HG02642 (cell line): Measurements from ENCODE around the gene MYL12A.

Experiments used
- ATAC-seq: cut with Tn5 transposase; IDR thresholded peaks from one replicate; pipeline ENCODE4 v1.9.1; 2021; ENCODE audit warnings: mild to moderate bottlenecking; ENCODE audit not compliant: unreplicated experiment, poor library complexity

The MYL12A gene

GRCh38 chr18:3279201-3280185, 31.9 kb downstream of the MYL12A start:
- ATAC-seq, result peak; percentile 78

- ATAC-seq, result no peak
Observed at GRCh38 chr18:3281456-3282400, 34.1 kb downstream of the MYL12A start.

GRCh38 chr18:3283253-3283863, 35.8 kb downstream of the MYL12A start:
- ATAC-seq, result no peak

- no peak for ATAC-seq
Observed at GRCh38 chr18:3283908-3284307, 36.3 kb downstream of the MYL12A start.

DNA sequence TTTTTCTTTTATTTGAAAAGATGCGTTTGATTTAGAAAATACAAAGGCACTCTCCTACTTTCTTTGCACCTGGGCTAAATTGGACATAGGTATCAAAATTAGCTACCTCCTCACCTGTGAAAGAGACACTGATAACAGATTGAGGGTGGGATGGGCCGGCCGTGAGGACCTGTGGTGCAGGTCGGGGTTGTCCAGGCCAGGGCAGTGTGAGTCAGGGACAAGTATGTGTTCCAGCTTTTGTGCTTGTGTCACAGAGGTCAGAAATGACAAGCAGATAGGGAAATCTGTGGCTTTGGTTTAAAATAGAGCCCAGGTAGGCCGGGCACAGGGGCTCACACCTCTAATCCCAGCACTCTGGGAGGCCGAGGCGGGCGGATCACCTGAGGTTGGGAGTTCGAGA, 36.9 kb downstream of the MYL12A start:
- ATAC-seq, result no peak

DNA sequence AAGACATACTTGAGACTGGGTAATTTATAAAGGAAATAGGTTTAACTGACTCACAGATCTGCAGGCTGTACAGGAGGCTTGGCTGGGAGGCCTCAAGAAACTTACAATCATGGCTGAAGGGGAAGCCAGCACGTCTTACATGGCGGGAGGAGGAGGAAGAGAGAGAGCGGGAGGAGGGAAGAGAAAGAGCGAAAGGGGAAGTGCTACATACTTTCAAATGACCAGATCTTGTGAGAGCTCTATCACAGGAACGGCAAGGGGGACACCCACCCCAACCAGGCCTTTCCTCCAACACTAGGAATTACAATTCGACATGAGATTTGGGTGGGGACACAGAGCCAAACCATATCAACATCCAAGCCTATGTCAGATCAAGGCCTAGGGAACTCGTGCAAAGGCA, 38.6 kb downstream of the MYL12A start:
- ATAC-seq, result no peak

- no peak for ATAC-seq
Observed at GRCh38 chr18:3293196-3293951, 45.8 kb downstream of the MYL12A start.

DNA sequence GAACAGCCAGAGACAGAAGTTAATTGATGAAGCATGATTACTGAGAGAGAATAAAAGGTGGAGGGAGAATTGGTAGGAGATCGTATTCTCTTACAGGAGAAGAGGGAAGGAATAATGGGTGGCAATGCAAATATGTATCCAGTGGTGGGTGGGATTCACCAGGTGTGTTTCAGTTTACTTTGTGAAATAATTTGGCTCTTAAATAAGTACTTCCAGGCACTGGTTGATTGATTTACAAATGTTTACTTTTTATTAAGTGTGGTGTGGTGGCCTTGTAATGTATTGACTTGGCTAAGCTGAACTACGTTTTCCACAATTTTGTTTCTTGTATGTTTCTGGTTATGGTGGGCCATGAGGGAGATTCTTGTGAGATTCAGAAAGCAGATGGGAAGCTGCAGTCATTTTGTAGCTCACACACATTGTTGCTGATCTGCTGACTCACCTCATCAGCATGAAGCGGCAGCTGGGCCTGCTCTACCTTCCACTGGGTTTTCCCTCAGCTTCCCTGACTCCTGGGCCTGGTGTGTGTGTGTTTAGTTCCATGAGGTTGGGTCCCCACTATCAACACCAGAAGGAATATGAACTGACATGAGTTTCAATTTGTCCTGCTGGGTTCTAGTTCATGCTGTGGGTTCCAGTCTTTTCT, 47.0 kb downstream of the MYL12A start:
- ATAC-seq, result no peak

DNA sequence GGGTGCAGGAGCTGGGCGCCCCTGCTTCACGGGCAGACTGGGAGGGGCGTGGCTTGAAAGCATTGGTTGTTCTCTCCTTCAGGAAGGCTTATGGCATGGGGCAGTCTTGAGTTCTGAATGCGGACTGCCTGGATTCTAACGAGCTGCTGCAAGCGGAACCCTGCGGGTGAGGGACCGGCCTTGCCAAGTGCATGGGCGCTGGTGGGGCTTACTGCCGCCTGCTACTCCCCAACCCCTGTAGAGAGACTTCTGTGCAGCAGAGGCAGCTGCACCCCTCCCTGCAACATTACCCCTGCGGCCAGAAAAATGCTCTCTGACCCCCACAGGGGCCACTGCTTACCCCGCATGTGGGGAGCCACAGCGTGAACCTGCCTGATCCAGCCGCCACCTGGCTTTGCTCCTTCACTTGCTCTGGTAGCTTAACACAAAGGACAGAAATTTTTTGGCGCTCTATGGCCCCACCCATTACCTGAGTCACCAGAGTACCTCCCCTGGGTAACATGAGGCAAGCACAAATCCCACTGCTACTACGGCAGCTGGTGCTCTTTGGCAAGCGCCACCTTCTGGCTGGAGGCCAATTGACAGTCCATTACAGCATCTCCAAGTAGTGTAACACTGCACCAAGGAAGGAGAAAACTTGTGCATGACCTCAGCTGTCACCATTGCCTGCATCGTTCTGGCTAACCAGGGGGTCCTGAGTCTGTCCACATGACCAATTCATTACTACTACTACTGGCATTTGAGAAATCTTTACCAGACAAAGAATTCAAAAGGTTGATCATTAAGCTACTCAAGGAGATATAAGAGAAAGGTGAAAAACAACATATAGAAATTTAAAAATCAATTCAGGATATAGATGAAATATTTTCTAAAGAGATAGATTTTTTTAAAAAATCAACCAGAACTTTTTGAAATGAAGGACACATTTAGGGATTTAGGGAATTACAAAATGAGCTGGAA, 49.7 kb downstream of the MYL12A start:
- peak; percentile 100 for ATAC-seq

DNA sequence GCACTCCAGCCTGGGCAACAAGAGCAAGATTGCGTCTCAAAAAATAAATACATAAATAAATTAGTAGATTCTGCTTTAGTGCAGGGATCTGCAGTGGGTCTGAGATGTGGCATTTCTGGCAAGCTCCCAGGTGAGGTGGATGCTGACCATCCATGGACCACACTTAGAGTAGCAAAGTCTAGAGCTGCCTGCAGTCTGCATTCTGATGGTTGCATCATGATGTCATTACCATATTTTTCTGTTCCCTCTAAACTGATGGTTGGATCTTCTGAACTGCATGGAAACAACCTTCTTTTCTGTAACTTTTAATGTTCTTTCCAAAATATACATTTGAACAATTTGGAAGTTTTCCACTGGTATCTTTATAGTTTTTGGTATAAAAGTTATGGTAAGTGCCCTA, 57.2 kb downstream of the MYL12A start:
- ATAC-seq, result no peak

- no peak for ATAC-seq
Observed at GRCh38 chr18:3305354-3305762, 57.8 kb downstream of the MYL12A start.
